Brain pericyte (primary cell): ENCODE measurements around the gene STK32C.
"Not testable (repeated sequence)": the region's sequence is repeated elsewhere in the genome, so short reads cannot be mapped to it uniquely, and the experiment has no call there.

Experiments
- DNase-seq: peaks from one replicate; pipeline ENCODE4 v3.0.0-alpha.2; 2012; ENCODE audit warnings: low read depth, low spot score

STK32C gene

GRCh38 chr10:132267916-132268315 is 39.8 kb downstream of the STK32C start:
- not testable (repeated sequence) for DNase-seq

- no peak for DNase-seq
Measured at GRCh38 chr10:132266594-132267161, 41.1 kb downstream of the STK32C start.

- DNase-seq, result no peak
Measured at GRCh38 chr10:132265890-132266496, 41.8 kb downstream of the STK32C start.

- no peak for DNase-seq
Measured at GRCh38 chr10:132264966-132265889, 42.5 kb downstream of the STK32C start.

GRCh38 chr10:132264306-132264950 is 43.3 kb downstream of the STK32C start:
- DNase-seq, result no peak

- DNase-seq, result no peak
Measured at GRCh38 chr10:132263866-132264265, 43.9 kb downstream of the STK32C start.

- DNase-seq, result no peak
Measured at GRCh38 chr10:132259702-132260482, 47.9 kb downstream of the STK32C start.

GRCh38 chr10:132258423-132258822 is 49.3 kb downstream of the STK32C start:
- no peak for DNase-seq

- no peak for DNase-seq
Measured at GRCh38 chr10:132257907-132258306, 49.8 kb downstream of the STK32C start.

GRCh38 chr10:132257271-132257670 is 50.5 kb downstream of the STK32C start:
- DNase-seq, result no peak

GRCh38 chr10:132256866-132257265 is 50.9 kb downstream of the STK32C start:
- DNase-seq, result no peak

- DNase-seq, result no peak
Measured at GRCh38 chr10:132255489-132256344, 52.0 kb downstream of the STK32C start.

GRCh38 chr10:132254841-132255240 is 52.9 kb downstream of the STK32C start:
- DNase-seq, result no peak

- DNase-seq, result no peak
Measured at GRCh38 chr10:132253092-132253687, 54.6 kb downstream of the STK32C start.

GRCh38 chr10:132252412-132252811 is 55.3 kb downstream of the STK32C start:
- no peak for DNase-seq

GRCh38 chr10:132251928-132252327 is 55.8 kb downstream of the STK32C start:
- no peak for DNase-seq

- no peak for DNase-seq
Measured at GRCh38 chr10:132250481-132251475, 57.0 kb downstream of the STK32C start.

- no peak for DNase-seq
Measured at GRCh38 chr10:132249824-132250375, 57.9 kb downstream of the STK32C start.
